HepG2 (cell line): Measurements from ENCODE around the gene ABCG5. TPM values are rescaled to one million over a fixed set of nuclear protein-coding genes. Genes with fewer than 3 reads are reported as not detected.

Experiments
- CBX2 ChIP-seq, 2 experiments: fragments of 200-600 bp in 1 of 2; sonication (generic); formaldehyde crosslinking in 1 of 2; IDR thresholded peaks; 2 replicates each; pipeline versions ENCODE4 v1.7.0 to v1.8.1; 2018 to 2022; ENCODE audit warnings: low read depth in 2 of 2, low read length in 1 of 2, mild to moderate bottlenecking in 1 of 2, missing genetic modification reagents in 1 of 2
- ESRRA ChIP-seq: sonication (generic); formaldehyde crosslinking; IDR thresholded peaks from 2 replicates; pipeline ENCODE4 v1.5.1; 2020; ENCODE audit warnings: mild to moderate bottlenecking, low read depth, missing genetic modification reagents
- FOXA1 ChIP-seq, 2 experiments: fragments of 450-650 bp in 1 of 2; sonication (generic) in 1 of 2; formaldehyde crosslinking in 1 of 2; IDR thresholded peaks; 2 replicates each; pipeline versions ENCODE4 v1.4.0 to v1.6.1; 2016 to 2020; ENCODE audit warnings: missing genetic modification reagents in 1 of 2
- FOXP1 ChIP-seq, 2 experiments: fragments of 450-650 bp in 1 of 2; IDR thresholded peaks; 2 replicates each; pipeline ENCODE4 v1.6.1; 2017 to 2018; ENCODE audit warnings: antibody characterized with exemption in 1 of 2
- HDAC2 ChIP-seq: sonication (generic); formaldehyde crosslinking; IDR thresholded peaks from 2 replicates; pipeline ENCODE4 v1.4.0; 2020; ENCODE audit warnings: missing genetic modification reagents
- NFIC ChIP-seq: IDR thresholded peaks from 2 replicates; pipeline ENCODE4 v1.6.1; 2012; ENCODE audit warnings: mild to moderate bottlenecking, low read length, inconsistent platforms
- SOX13 ChIP-seq, 3 experiments: fragments of 450-650 bp in 1 of 3; sonication (generic) in 1 of 3; formaldehyde crosslinking in 1 of 3; IDR thresholded peaks in 2 of 3; conservative IDR thresholded peaks in 1 of 3; 2 replicates each; pipeline versions ENCODE4 v1.5.0 to v1.6.1; 2016 to 2020; ENCODE audit warnings: antibody characterized with exemption in 1 of 3, mild to moderate bottlenecking in 1 of 3, missing compliant biosample characterization in 1 of 3, missing genetic modification reagents in 1 of 3, moderate library complexity in 1 of 3
- ZNF121 ChIP-seq: sonication (generic); formaldehyde crosslinking; IDR thresholded peaks from 2 replicates; pipeline ENCODE4 v1.5.0; 2020; ENCODE audit warnings: mild to moderate bottlenecking, missing genetic modification reagents
- ZNF230 ChIP-seq: sonication (generic); formaldehyde crosslinking; IDR thresholded peaks from 2 replicates; pipeline ENCODE4 v1.4.0; 2020; ENCODE audit warnings: mild to moderate bottlenecking, missing genetic modification reagents
- ZNF382 ChIP-seq: sonication (generic); formaldehyde crosslinking; IDR thresholded peaks from 2 replicates; pipeline ENCODE4 v1.5.0; 2020; ENCODE audit warnings: missing genetic modification reagents, mild to moderate bottlenecking, borderline replicate concordance
- ZNF724P ChIP-seq: sonication (generic); formaldehyde crosslinking; IDR thresholded peaks from 2 replicates; pipeline ENCODE4 v1.8.0; 2022; ENCODE audit warnings: missing genetic modification reagents, borderline replicate concordance
- ZNF781 ChIP-seq: sonication (generic); formaldehyde crosslinking; IDR thresholded peaks from 2 replicates; pipeline ENCODE4 v1.5.1; 2020; ENCODE audit warnings: borderline replicate concordance, mild to moderate bottlenecking, missing genetic modification reagents; ENCODE audit errors: not compliant biosample characterization
- polyA plus RNA-seq, 8 experiments: library from polyadenylated mRNA; depleted of rRNA in 3 of 8; stranded (reverse) in 7 of 8; unstranded in 1 of 8; fragments of >200 nt; fragmentation: Illumina TruSeq in 4 of 8; extraction: Trizol in 4 of 8; gene quantifications; 2 replicates each; pipeline versions ENCODE4 v1.2.1 to v1.2.3, GENCODE V29; 2011 to 2016; ENCODE audit warnings: low read depth in 4 of 8, missing spikeins in 1 of 8, mixed read lengths in 1 of 8; ENCODE audit not compliant: insufficient read depth in 1 of 8
- total RNA-seq, 5 experiments: library from RNA; depleted of rRNA; stranded (reverse); fragments of >200 nt; fragmentation: Illumina TruSeq; extraction: Trizol; gene quantifications; 2 replicates each; pipeline ENCODE4 v1.2.3, GENCODE V29; 2016; ENCODE audit warnings: low read depth in 1 of 5
- TF ChIP-seq, protein P1 (sequence below): sonication (generic); formaldehyde crosslinking; conservative IDR thresholded peaks from 2 replicates; pipeline ENCODE4 v1.8.0; 2022; ENCODE audit warnings: missing genetic modification reagents
- TF ChIP-seq, protein P2 (sequence below): sonication (generic); formaldehyde crosslinking; IDR thresholded peaks from 2 replicates; pipeline ENCODE4 v1.8.0; 2022; ENCODE audit warnings: missing genetic modification reagents, mild to moderate bottlenecking, inconsistent platforms, borderline replicate concordance
- TF ChIP-seq, protein P3 (sequence below): sonication (generic); formaldehyde crosslinking; IDR thresholded peaks from 2 replicates; pipeline ENCODE4 v1.5.0; 2020; ENCODE audit warnings: missing genetic modification reagents
- TF ChIP-seq, protein P4 (sequence below): sonication (generic); formaldehyde crosslinking; IDR thresholded peaks from 2 replicates; pipeline ENCODE4 v1.9.0; 2021; ENCODE audit warnings: mild to moderate bottlenecking, missing genetic modification reagents

ABCG5 gene
- total and polyA plus RNA-seq, 2 of the 13 experiments (the other 11 are each of a cell fraction or from before 2014, with no cell fraction given): 15.1 to 39.0 TPM

DNA sequence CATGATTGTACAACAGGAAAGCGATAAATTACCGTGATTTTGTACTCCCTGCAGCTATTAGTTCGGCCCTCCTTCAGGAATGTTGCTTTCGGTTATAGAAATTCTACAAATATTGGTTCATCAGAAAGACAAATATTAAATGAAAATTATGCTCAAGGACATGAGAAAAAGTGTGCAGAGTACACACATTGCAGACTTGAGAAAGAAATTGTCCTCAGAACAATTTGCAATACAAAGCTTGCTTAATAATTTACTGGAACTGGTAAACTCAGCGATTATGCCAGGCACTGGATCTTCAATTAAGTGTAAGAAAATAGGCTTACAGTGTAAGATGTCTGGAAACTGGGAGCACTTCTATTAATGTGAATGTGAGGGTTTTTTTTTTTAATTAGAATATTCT is 46.0 kb upstream of the ABCG5 start (continued):
- TF ChIP-seq, protein P1, sequence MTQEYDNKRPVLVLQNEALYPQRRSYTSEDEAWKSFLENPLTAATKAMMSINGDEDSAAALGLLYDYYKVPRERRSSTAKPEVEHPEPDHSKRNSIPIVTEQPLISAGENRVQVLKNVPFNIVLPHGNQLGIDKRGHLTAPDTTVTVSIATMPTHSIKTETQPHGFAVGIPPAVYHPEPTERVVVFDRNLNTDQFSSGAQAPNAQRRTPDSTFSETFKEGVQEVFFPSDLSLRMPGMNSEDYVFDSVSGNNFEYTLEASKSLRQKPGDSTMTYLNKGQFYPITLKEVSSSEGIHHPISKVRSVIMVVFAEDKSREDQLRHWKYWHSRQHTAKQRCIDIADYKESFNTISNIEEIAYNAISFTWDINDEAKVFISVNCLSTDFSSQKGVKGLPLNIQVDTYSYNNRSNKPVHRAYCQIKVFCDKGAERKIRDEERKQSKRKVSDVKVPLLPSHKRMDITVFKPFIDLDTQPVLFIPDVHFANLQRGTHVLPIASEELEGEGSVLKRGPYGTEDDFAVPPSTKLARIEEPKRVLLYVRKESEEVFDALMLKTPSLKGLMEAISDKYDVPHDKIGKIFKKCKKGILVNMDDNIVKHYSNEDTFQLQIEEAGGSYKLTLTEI (CRISPR knock-in tag): no peak
- TF ChIP-seq SOX13 (IDR thresholded peaks at IDR 0.05) (no peak), SOX13 (CRISPR knock-in tag; conservative IDR thresholded peaks at IDR 0.05 in 1 of 2, IDR thresholded peaks at IDR 0.05 in 1 of 2) (peak in 1 of 2 experiments; percentile 54; a peak in 1 of 4 replicates), NFIC (peak; percentile 66; the same call in 1 of the 2 replicates), ZNF230 (CRISPR knock-in tag) (no peak), HDAC2 (0 out of 2 replicates have a peak, but pooled peaks have one; percentile 14), ZNF121 (CRISPR knock-in tag) (no peak), ZNF781 (CRISPR knock-in tag) (no peak), FOXP1 (IDR thresholded peaks at IDR 0.05) (no peak), FOXP1 (CRISPR knock-in tag; IDR thresholded peaks at IDR 0.05) (0 out of 2 replicates have a peak, but pooled peaks have one; percentile 9), ZNF724P (CRISPR knock-in tag) (no peak), ZNF382 (CRISPR knock-in tag) (no peak), ESRRA (no peak), CBX2 (IDR thresholded peaks at IDR 0.05; ENCODE audit: low read depth, low read length) (no peak), CBX2 (CRISPR knock-in tag; IDR thresholded peaks at IDR 0.05; ENCODE audit: low read depth) (no peak), FOXA1 (IDR thresholded peaks at IDR 0.05) (no peak), FOXA1 (CRISPR knock-in tag; IDR thresholded peaks at IDR 0.05) (no peak)
- TF ChIP-seq, protein P2, sequence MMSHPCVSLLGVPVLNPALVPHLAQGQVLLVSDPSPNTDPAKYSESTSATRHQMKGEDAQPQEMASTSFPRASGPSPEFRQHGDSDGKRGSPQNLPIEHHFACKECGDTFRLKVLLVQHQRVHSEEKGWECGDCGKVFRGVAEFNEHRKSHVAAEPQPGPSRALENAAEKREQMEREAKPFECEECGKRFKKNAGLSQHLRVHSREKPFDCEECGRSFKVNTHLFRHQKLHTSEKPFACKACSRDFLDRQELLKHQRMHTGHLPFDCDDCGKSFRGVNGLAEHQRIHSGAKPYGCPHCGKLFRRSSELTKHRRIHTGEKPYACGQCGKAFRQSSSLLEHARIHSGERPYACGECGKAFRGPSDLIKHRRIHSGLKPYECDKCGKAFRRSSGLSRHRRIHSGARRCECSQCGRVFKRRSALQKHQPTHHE (CRISPR knock-in tag): no peak
- TF ChIP-seq, protein P3, sequence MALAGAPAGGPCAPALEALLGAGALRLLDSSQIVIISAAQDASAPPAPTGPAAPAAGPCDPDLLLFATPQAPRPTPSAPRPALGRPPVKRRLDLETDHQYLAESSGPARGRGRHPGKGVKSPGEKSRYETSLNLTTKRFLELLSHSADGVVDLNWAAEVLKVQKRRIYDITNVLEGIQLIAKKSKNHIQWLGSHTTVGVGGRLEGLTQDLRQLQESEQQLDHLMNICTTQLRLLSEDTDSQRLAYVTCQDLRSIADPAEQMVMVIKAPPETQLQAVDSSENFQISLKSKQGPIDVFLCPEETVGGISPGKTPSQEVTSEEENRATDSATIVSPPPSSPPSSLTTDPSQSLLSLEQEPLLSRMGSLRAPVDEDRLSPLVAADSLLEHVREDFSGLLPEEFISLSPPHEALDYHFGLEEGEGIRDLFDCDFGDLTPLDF: no peak
- TF ChIP-seq, protein P4, sequence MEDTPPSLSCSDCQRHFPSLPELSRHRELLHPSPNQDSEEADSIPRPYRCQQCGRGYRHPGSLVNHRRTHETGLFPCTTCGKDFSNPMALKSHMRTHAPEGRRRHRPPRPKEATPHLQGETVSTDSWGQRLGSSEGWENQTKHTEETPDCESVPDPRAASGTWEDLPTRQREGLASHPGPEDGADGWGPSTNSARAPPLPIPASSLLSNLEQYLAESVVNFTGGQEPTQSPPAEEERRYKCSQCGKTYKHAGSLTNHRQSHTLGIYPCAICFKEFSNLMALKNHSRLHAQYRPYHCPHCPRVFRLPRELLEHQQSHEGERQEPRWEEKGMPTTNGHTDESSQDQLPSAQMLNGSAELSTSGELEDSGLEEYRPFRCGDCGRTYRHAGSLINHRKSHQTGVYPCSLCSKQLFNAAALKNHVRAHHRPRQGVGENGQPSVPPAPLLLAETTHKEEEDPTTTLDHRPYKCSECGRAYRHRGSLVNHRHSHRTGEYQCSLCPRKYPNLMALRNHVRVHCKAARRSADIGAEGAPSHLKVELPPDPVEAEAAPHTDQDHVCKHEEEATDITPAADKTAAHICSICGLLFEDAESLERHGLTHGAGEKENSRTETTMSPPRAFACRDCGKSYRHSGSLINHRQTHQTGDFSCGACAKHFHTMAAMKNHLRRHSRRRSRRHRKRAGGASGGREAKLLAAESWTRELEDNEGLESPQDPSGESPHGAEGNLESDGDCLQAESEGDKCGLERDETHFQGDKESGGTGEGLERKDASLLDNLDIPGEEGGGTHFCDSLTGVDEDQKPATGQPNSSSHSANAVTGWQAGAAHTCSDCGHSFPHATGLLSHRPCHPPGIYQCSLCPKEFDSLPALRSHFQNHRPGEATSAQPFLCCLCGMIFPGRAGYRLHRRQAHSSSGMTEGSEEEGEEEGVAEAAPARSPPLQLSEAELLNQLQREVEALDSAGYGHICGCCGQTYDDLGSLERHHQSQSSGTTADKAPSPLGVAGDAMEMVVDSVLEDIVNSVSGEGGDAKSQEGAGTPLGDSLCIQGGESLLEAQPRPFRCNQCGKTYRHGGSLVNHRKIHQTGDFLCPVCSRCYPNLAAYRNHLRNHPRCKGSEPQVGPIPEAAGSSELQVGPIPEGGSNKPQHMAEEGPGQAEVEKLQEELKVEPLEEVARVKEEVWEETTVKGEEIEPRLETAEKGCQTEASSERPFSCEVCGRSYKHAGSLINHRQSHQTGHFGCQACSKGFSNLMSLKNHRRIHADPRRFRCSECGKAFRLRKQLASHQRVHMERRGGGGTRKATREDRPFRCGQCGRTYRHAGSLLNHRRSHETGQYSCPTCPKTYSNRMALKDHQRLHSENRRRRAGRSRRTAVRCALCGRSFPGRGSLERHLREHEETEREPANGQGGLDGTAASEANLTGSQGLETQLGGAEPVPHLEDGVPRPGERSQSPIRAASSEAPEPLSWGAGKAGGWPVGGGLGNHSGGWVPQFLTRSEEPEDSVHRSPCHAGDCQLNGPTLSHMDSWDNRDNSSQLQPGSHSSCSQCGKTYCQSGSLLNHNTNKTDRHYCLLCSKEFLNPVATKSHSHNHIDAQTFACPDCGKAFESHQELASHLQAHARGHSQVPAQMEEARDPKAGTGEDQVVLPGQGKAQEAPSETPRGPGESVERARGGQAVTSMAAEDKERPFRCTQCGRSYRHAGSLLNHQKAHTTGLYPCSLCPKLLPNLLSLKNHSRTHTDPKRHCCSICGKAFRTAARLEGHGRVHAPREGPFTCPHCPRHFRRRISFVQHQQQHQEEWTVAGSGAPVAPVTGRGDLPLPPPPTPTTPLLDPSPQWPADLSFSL (CRISPR knock-in tag): no peak
